Measurements from ENCODE around the gene KCNG4. TPM values are rescaled to one million over a fixed set of nuclear protein-coding genes. Genes with fewer than 3 reads are reported as not detected.
"Not testable (repeated sequence)": the region's sequence is repeated elsewhere in the genome, so short reads cannot be mapped to it uniquely, and the experiment has no call there.

The KCNG4 gene
- total and polyA plus RNA-seq, 5 donors = not detected

GRCh38 chr16:84223456-84223855, 16.4 kb downstream of the KCNG4 start:
- no peak overlapping the region for H3K4me3 ChIP-seq (ENCODE audit: low read length)
- H3K27me3 ChIP-seq (ENCODE audit: control insufficient read depth, insufficient read depth) = no peaks in the 10 kb centered on the region
- intact Hi-C loops (cut with DNase I) = no loop called here
- H3K4me1 ChIP-seq (ENCODE audit: control insufficient read depth, insufficient read depth, low read length) = no peaks in the 10 kb centered on the region
- no peak for ATAC-seq
- WGBS = 90% methylated on average over 4 of the region's 4 CpGs
- no peaks in the 10 kb centered on the region for H3K9me3 ChIP-seq (ENCODE audit: control insufficient read depth, low read length)
- H3K27ac ChIP-seq (ENCODE audit: low read length) = no peak overlapping the region
- DNase-seq = no peak

- intact Hi-C loops (cut with DNase I) = no loop called here
- ATAC-seq (no peak), DNase-seq (no peak)
- Histone ChIP-seq H3K27me3 (ENCODE audit: control insufficient read depth, insufficient read depth) (no peaks in the 10 kb centered on the region), H3K4me3 (ENCODE audit: low read length) (no peak overlapping the region), H3K27ac (ENCODE audit: low read length) (no peak overlapping the region), H3K9me3 (ENCODE audit: control insufficient read depth, low read length) (no peaks in the 10 kb centered on the region), H3K4me1 (ENCODE audit: control insufficient read depth, insufficient read depth, low read length) (no peaks in the 10 kb centered on the region)
- 98% methylated on average over 1 of the region's 1 CpG for WGBS
These were observed 19.0 kb downstream of the KCNG4 start for GRCh38 chr16:84220851-84221250.

GRCh38 chr16:84218956-84219355, 20.9 kb downstream of the KCNG4 start:
- H3K9me3 ChIP-seq (ENCODE audit: control insufficient read depth, low read length) = no peaks in the 10 kb centered on the region
- ATAC-seq (no peak), DNase-seq (no peak)
- no peaks in the 10 kb centered on the region for H3K27me3 ChIP-seq (ENCODE audit: control insufficient read depth, insufficient read depth)
- 67% methylated on average over 6 of the region's 6 CpGs for WGBS
- no peak overlapping the region for H3K4me3 ChIP-seq (ENCODE audit: low read length)
- H3K27ac ChIP-seq (ENCODE audit: low read length) = no peak overlapping the region
- H3K4me1 ChIP-seq (ENCODE audit: control insufficient read depth, insufficient read depth, low read length) = no peaks in the 10 kb centered on the region
- intact Hi-C loops (cut with DNase I) = no loop called here

- Histone ChIP-seq H3K27ac (ENCODE audit: low read length) (no peak overlapping the region), H3K27me3 (ENCODE audit: control insufficient read depth, insufficient read depth) (no peaks in the 10 kb centered on the region), H3K4me1 (ENCODE audit: control insufficient read depth, insufficient read depth, low read length) (no peaks in the 10 kb centered on the region), H3K4me3 (ENCODE audit: low read length) (no peak overlapping the region), H3K9me3 (ENCODE audit: control insufficient read depth, low read length) (no peaks in the 10 kb centered on the region)
- intact Hi-C loops (cut with DNase I) = no loop called here
- ATAC-seq = no peak
- 80% methylated on average over 17 of the region's 17 CpGs for WGBS
- DNase-seq = no peak
These were observed 21.5 kb downstream of the KCNG4 start for GRCh38 chr16:84218176-84218823.

- not testable (repeated sequence) for H3K27ac ChIP-seq (ENCODE audit: low read length); DNase-seq
- 95% methylated on average over 3 of the region's 3 CpGs for WGBS
These were observed 23.7 kb downstream of the KCNG4 start for GRCh38 chr16:84216144-84216543.

GRCh38 chr16:84215531-84215930, 24.3 kb downstream of the KCNG4 start:
- intact Hi-C loops (cut with DNase I) = no loop called here
- Histone ChIP-seq H3K27ac (ENCODE audit: low read length) (no peak overlapping the region), H3K4me1 (ENCODE audit: control insufficient read depth, insufficient read depth, low read length) (no peaks in the 10 kb centered on the region), H3K4me3 (ENCODE audit: low read length) (no peak overlapping the region), H3K9me3 (ENCODE audit: control insufficient read depth, low read length) (no peaks in the 10 kb centered on the region), H3K27me3 (ENCODE audit: control insufficient read depth, insufficient read depth) (no peaks in the 10 kb centered on the region)
- WGBS = 65% methylated on average over 5 of the region's 5 CpGs
- DNase-seq (no peak), ATAC-seq (no peak)

More at GRCh38 chr16:84216144-84216543, 23.7 kb downstream of the KCNG4 start:
- H3K9me3 ChIP-seq (ENCODE audit: control insufficient read depth, low read length); ATAC-seq; H3K4me1 ChIP-seq (ENCODE audit: control insufficient read depth, insufficient read depth, low read length); intact Hi-C loops (cut with DNase I); H3K27me3 ChIP-seq (ENCODE audit: control insufficient read depth, insufficient read depth); H3K4me3 ChIP-seq (ENCODE audit: low read length): not testable (repeated sequence)

GRCh38 chr16:84214451-84215066, 25.3 kb downstream of the KCNG4 start:
- intact Hi-C loops (cut with DNase I) = no loop called here
- H3K27ac ChIP-seq (ENCODE audit: low read length) = no peak overlapping the region

GRCh38 chr16:84212631-84213030, 27.2 kb downstream of the KCNG4 start:
- intact Hi-C loops (cut with DNase I) = no loop called here
- Histone ChIP-seq H3K4me3 (ENCODE audit: low read length) (no peak overlapping the region), H3K9me3 (ENCODE audit: control insufficient read depth, low read length) (no peaks in the 10 kb centered on the region), H3K27ac (ENCODE audit: low read length) (no peak overlapping the region), H3K4me1 (ENCODE audit: control insufficient read depth, insufficient read depth, low read length) (no peaks in the 10 kb centered on the region), H3K27me3 (ENCODE audit: control insufficient read depth, insufficient read depth) (no peaks in the 10 kb centered on the region)
- DNase-seq (no peak), ATAC-seq (no peak)
- 95% methylated on average over 4 of the region's 4 CpGs for WGBS

More at GRCh38 chr16:84214451-84215066, 25.3 kb downstream of the KCNG4 start:
- Histone ChIP-seq H3K4me1 (ENCODE audit: control insufficient read depth, insufficient read depth, low read length) (no peaks in the 10 kb centered on the region), H3K27me3 (ENCODE audit: control insufficient read depth, insufficient read depth) (no peaks in the 10 kb centered on the region), H3K4me3 (ENCODE audit: low read length) (no peak overlapping the region), H3K9me3 (ENCODE audit: control insufficient read depth, low read length) (no peaks in the 10 kb centered on the region)
- DNase-seq = peak in 1 of 3 donors; percentile 39
- WGBS = 64% methylated on average over 15 of the region's 15 CpGs
- peak; percentile 32 to 57 for ATAC-seq

GRCh38 chr16:84212154-84212553, 27.7 kb downstream of the KCNG4 start:
- Histone ChIP-seq H3K4me1 (ENCODE audit: control insufficient read depth, insufficient read depth, low read length) (no peaks in the 10 kb centered on the region), H3K4me3 (ENCODE audit: low read length) (no peak overlapping the region), H3K9me3 (ENCODE audit: control insufficient read depth, low read length) (no peaks in the 10 kb centered on the region), H3K27ac (ENCODE audit: low read length) (no peak overlapping the region), H3K27me3 (ENCODE audit: control insufficient read depth, insufficient read depth) (no peaks in the 10 kb centered on the region)
- DNase-seq = no peak
- 63% methylated on average over 4 of the region's 4 CpGs for WGBS
- intact Hi-C loops (cut with DNase I) = no loop called here
- no peak for ATAC-seq

- Histone ChIP-seq H3K4me1 (ENCODE audit: control insufficient read depth, insufficient read depth, low read length) (no peaks in the 10 kb centered on the region), H3K27me3 (ENCODE audit: control insufficient read depth, insufficient read depth) (no peaks in the 10 kb centered on the region), H3K27ac (ENCODE audit: low read length) (no peak overlapping the region), H3K4me3 (ENCODE audit: low read length) (no peak overlapping the region), H3K9me3 (ENCODE audit: control insufficient read depth, low read length) (no peaks in the 10 kb centered on the region)
- ATAC-seq (no peak), DNase-seq (no peak)
- intact Hi-C loops (cut with DNase I) = no loop called here
- 67% methylated on average over 2 of the region's 2 CpGs for WGBS
These were observed 29.8 kb downstream of the KCNG4 start for GRCh38 chr16:84209989-84210388.

GRCh38 chr16:84207879-84208278, 31.9 kb downstream of the KCNG4 start:
- no peak overlapping the region for H3K4me3 ChIP-seq (ENCODE audit: low read length)
- H3K27ac ChIP-seq (ENCODE audit: low read length) = no peak overlapping the region
- no peaks in the 10 kb centered on the region for H3K27me3 ChIP-seq (ENCODE audit: control insufficient read depth, insufficient read depth)
- ATAC-seq = no peak
- 76% methylated on average over 8 of the region's 8 CpGs for WGBS
- intact Hi-C loops (cut with DNase I) = no loop called here
- no peak for DNase-seq
- no peaks in the 10 kb centered on the region for H3K4me1 ChIP-seq (ENCODE audit: control insufficient read depth, insufficient read depth, low read length)
- H3K9me3 ChIP-seq (ENCODE audit: control insufficient read depth, low read length) = no peaks in the 10 kb centered on the region
